Measurements from ENCODE around the gene TULP1. TPM values are rescaled to one million over a fixed set of nuclear protein-coding genes. Genes with fewer than 3 reads are reported as not detected.

TULP1 gene
- total RNA-seq, 1 experiment from 2014 or later = not detected

DNA sequence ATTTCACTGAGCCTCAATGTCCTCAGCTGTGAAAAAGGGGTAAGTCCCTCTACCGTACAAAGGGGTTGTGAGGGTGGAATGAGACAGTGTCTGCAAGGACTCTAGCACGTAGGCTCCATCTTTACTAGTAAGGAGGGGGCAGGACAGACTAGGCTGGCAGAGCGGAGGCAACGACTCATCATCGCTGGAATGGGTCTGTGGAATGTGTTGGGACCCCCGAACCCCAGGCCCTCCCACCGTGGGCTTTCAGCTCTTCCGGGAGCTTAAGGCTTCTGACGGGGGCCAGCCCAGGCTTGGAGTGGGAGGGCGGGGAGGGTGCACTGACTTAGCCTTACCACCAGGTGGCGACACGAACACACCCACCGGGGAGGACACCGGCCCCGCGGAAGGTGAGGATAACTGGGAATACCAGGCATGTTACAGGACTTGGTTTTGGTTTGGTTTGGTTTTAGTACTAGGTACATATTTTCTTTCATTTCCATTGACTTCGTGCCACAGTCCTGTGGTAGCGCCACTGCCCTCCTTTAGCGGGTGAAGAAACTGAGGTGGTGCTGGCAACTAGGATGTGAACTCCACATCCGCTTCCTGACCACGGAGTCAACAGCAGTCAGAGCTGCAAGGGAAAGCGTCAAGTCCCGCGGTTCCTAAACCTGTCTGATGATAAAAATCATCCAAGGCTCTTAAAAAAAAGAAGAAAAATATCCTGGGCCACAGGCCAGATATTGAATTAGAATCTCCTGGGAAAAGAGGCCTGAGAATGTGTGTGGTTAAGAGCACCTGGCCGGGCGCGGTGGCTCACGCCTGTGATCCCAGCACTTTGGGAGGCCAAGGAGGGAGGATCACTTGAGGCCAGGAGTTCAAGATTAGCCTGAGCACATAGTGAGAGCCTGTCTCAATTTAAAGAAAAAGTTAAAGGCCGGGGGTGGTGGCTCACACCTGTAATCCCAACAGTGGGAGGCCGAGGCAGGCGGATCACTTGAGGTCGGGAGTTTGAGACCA, 10.3 kb upstream of the TULP1 start:
- H3K9me2 ChIP-seq (ENCODE audit: insufficient read depth) = no peaks in the 10 kb centered on the region
- CTCF ChIA-PET = interaction anchor here (0.5 to 4.2 kb wide), 29 partner anchors 9 to 837 kb away, joined by 3 to 66 read pairs (median 4); partner anchors contain the start of genes ARMC12, TEAD3 and TULP1
- no peaks in the 10 kb centered on the region for H3K79me2 ChIP-seq (ENCODE audit: insufficient read depth, low read length)
- RAD21 ChIA-PET (ENCODE audit: low non-redundant PET in 1 of 2, low total read pairs in 2 of 2, uncharacterized antibody in 2 of 2, unreplicated experiment in 2 of 2) = interaction anchor here (0.6 to 2.1 kb wide), 10 partner anchors 36 to 269 kb away, joined by 3 to 20 read pairs (median 4); partner anchors contain the start of gene ARMC12 (in 2 of the 2)
- H3K9me3 ChIP-seq (ENCODE audit: control insufficient read depth in 1 of 2, insufficient read depth in 1 of 2, low read depth in 1 of 2, low read length in 2 of 2) = no peaks in the 10 kb centered on the region
- no TSS peak for BruUV-seq (replicated peaks)
- ATAC-seq (peak; percentile 97), DNase-seq (ENCODE audit: low read depth, low spot score) (peak; percentile 39)
- no peak overlapping the region for H3K9ac ChIP-seq (ENCODE audit: low read length)
- peak overlapping the region; percentile 94 for H2AFZ ChIP-seq (ENCODE audit: low read depth, low read length, poor library complexity, severe bottlenecking)
- H3K4me2 ChIP-seq (ENCODE audit: low read length) = peak overlapping the region; percentile 49
- intact Hi-C loops (cut with micrococcal nuclease) = loop anchor here (1.0 to 10.0 kb wide), 3 partner anchors 214 to 572 kb away; partner anchors contain the start of gene ARMC12
- peaks cover 0 to 17% of the 10 kb centered on the region in 2 experiments; a peak in 3 of 4 replicates for H3K4me1 ChIP-seq (ENCODE audit: control insufficient read depth in 1 of 2, insufficient read depth in 2 of 2, low read length in 2 of 2)
- POLR2A ChIA-PET = no interaction called here
- no peaks in the 10 kb centered on the region for H3K27me3 ChIP-seq (ENCODE audit: insufficient read depth, low read length)
- 0 out of 4 replicates have a peak overlapping the region, but pooled peaks of 1 of the 2 experiments have one; percentile 2 for H3K4me3 ChIP-seq (replicated peaks in 1 of 2; ENCODE audit: low read depth in 1 of 2, low read length in 2 of 2)
- H3K36me3 ChIP-seq (ENCODE audit: control insufficient read depth in 1 of 2, insufficient read depth in 2 of 2, low read length in 2 of 2) = no peaks in the 10 kb centered on the region
- H4K20me1 ChIP-seq (ENCODE audit: insufficient read depth) = no peaks in the 10 kb centered on the region
- no peak overlapping the region for H3K27ac ChIP-seq (ENCODE audit: low read depth, low read length)
- TF ChIP-seq RAD21 (IDR thresholded peaks at IDR 0.05; ENCODE audit: low read depth) (peak; percentile 98), POLR2A (IDR thresholded peaks at IDR 0.05; ENCODE audit: borderline replicate concordance, extremely low read depth, insufficient read depth, insufficient read length) (no peak)
- TF ChIP-seq, protein P1, sequence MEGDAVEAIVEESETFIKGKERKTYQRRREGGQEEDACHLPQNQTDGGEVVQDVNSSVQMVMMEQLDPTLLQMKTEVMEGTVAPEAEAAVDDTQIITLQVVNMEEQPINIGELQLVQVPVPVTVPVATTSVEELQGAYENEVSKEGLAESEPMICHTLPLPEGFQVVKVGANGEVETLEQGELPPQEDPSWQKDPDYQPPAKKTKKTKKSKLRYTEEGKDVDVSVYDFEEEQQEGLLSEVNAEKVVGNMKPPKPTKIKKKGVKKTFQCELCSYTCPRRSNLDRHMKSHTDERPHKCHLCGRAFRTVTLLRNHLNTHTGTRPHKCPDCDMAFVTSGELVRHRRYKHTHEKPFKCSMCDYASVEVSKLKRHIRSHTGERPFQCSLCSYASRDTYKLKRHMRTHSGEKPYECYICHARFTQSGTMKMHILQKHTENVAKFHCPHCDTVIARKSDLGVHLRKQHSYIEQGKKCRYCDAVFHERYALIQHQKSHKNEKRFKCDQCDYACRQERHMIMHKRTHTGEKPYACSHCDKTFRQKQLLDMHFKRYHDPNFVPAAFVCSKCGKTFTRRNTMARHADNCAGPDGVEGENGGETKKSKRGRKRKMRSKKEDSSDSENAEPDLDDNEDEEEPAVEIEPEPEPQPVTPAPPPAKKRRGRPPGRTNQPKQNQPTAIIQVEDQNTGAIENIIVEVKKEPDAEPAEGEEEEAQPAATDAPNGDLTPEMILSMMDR (IDR thresholded peaks at IDR 0.05 in 2 of 3, conservative IDR thresholded peaks at IDR 0.05 in 1 of 3; ENCODE audit: borderline replicate concordance in 1 of 3, insufficient read depth in 1 of 3, low read depth in 2 of 3, low read length in 2 of 3) = peak; percentile 90 to 92 (median 90)

Measured in HCT116 (cell line).